Gastrocnemius medialis (tissue), 4 donors: ENCODE results near the gene REPS2. TPM values are rescaled to one million over a fixed set of nuclear protein-coding genes. Genes with fewer than 3 reads are reported as not detected.

Experiments
- ATAC-seq, 2 donors: fragments of 150-250 bp; one replicate each; pipeline ENCODE4 v1.9.1; 2016
- DNase-seq, 2 donors: peaks; one replicate each; pipeline ENCODE4 v3.0.0-alpha.2; 2019
- H3K27ac ChIP-seq, 4 donors: fragments of 200-600 bp; sonication (generic); 1 replicate in 1 of 4; 2 replicates in 3 of 4; pipeline ENCODE4 v1.5.1; 2016 to 2018; ENCODE audit warnings: mild to moderate bottlenecking in 2 of 4, moderate library complexity in 1 of 4
- H3K27me3 ChIP-seq, 3 donors: fragments of 200-600 bp; sonication (generic) in 2 of 3; 1 replicate in 1 of 3; 2 replicates in 2 of 3; pipeline versions ENCODE4 v1.5.1 to v1.6.0; 2016 to 2019; ENCODE audit warnings: mild to moderate bottlenecking in 1 of 3, moderate library complexity in 1 of 3
- H3K36me3 ChIP-seq, 2 donors: fragments of 200-600 bp; sonication (generic) in 1 of 2; one replicate each; pipeline ENCODE4 v1.5.1; 2017 to 2018
- H3K4me1 ChIP-seq, 2 donors: fragments of 200-600 bp; sonication (generic) in 1 of 2; one replicate each; pipeline ENCODE4 v1.5.1; 2016 to 2017; ENCODE audit warnings: mild to moderate bottlenecking in 2 of 2
- H3K4me3 ChIP-seq, 4 donors: fragments of 200-600 bp; sonication (generic) in 3 of 4; 1 replicate in 1 of 4; 2 replicates in 3 of 4; pipeline ENCODE4 v1.5.1; 2016 to 2019; ENCODE audit warnings: mild to moderate bottlenecking in 2 of 4
- H3K9me3 ChIP-seq, 3 donors: fragments of 200-600 bp; sonication (generic) in 2 of 3; 1 replicate in 1 of 3; 2 replicates in 2 of 3; pipeline ENCODE4 v1.5.1; 2016 to 2019
- POLR2A ChIP-seq, 2 donors: fragments of 450-650 bp; IDR thresholded peaks; one replicate each; pipeline ENCODE4 v1.6.1; 2017; ENCODE audit warnings: antibody characterized with exemption in 2 of 2, mild to moderate bottlenecking in 2 of 2, moderate library complexity in 2 of 2
- in situ Hi-C, 4 donors: fragments of 200-750 bp; cut with MboI; loops; one replicate each; pipeline versions ENCODE4 v1.15.0 to v1.8.0; 2017; ENCODE audit warnings: low sequenced_read_pairs in 4 of 4
- intact Hi-C: fragments of 100-400 bp; cut with DNase I; formaldehyde crosslinking; loops from one replicate; pipeline ENCODE4 v1.15.1; 2023; ENCODE audit warnings: low total_unique reads
- total RNA-seq, 4 donors: library from RNA; depleted of rRNA; stranded (reverse); fragments of >200 nt; gene quantifications; one replicate each; pipeline versions ENCODE4 v1.1.0 to v1.2.3, GENCODE V29; 2016
- TF ChIP-seq, protein P1 (sequence below), 5 experiments: fragments of 450-650 bp in 3 of 5; fragments of 200-600 bp in 2 of 5; sonication (generic) in 2 of 5; IDR thresholded peaks in 4 of 5; conservative IDR thresholded peaks in 1 of 5; 1 replicate in 4 of 5; 2 replicates in 1 of 5; pipeline ENCODE4 v1.5.1; 2016 to 2019; ENCODE audit warnings: antibody characterized with exemption in 5 of 5, mild to moderate bottlenecking in 3 of 5, moderate library complexity in 3 of 5

The REPS2 gene
- total RNA-seq, 4 donors from 2014 or later, result 1.8 to 8.8 (median 3.2) TPM

DNA sequence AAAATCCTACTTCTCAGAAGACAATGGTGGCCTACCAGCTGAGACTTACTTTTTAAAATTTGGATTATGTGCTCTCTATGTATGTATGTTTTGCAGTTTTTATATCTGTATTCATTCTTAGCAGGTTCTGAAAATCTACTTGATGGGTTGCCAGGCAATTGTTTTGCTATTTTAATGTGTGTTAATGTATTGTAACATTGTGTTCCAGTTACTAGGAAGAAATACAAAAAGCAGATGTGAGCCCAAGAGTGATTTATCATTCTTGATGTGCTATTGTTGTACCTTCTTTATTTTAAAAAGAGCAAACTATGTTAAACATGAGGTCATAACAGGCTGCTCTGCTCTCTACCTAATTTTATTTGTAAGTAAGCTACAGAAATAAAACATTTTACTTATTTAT is 81.9 kb downstream of the REPS2 start:
- no peak overlapping the region for H3K4me3 ChIP-seq
- ATAC-seq, result no peak
- no peaks in the 10 kb centered on the region for H3K27me3 ChIP-seq
- intact Hi-C loops (no loop called here), in situ Hi-C loops (loop anchor here in 1 of 4 donors (25.0 kb wide), 1 partner anchor 141 kb away; no protein-coding TSS in a partner anchor)
- H3K9me3 ChIP-seq, result no peaks in the 10 kb centered on the region
- H3K36me3 ChIP-seq, result no peaks in the 10 kb centered on the region
- no peak for DNase-seq
- H3K4me1 ChIP-seq, result no peaks in the 10 kb centered on the region
- TF ChIP-seq, protein P1, sequence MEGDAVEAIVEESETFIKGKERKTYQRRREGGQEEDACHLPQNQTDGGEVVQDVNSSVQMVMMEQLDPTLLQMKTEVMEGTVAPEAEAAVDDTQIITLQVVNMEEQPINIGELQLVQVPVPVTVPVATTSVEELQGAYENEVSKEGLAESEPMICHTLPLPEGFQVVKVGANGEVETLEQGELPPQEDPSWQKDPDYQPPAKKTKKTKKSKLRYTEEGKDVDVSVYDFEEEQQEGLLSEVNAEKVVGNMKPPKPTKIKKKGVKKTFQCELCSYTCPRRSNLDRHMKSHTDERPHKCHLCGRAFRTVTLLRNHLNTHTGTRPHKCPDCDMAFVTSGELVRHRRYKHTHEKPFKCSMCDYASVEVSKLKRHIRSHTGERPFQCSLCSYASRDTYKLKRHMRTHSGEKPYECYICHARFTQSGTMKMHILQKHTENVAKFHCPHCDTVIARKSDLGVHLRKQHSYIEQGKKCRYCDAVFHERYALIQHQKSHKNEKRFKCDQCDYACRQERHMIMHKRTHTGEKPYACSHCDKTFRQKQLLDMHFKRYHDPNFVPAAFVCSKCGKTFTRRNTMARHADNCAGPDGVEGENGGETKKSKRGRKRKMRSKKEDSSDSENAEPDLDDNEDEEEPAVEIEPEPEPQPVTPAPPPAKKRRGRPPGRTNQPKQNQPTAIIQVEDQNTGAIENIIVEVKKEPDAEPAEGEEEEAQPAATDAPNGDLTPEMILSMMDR (IDR thresholded peaks at IDR 0.05 in 4 of 5, conservative IDR thresholded peaks at IDR 0.05 in 1 of 5), result no peak
- no peak for TF ChIP-seq POLR2A (IDR thresholded peaks at IDR 0.05)
- no peak overlapping the region for H3K27ac ChIP-seq

DNA sequence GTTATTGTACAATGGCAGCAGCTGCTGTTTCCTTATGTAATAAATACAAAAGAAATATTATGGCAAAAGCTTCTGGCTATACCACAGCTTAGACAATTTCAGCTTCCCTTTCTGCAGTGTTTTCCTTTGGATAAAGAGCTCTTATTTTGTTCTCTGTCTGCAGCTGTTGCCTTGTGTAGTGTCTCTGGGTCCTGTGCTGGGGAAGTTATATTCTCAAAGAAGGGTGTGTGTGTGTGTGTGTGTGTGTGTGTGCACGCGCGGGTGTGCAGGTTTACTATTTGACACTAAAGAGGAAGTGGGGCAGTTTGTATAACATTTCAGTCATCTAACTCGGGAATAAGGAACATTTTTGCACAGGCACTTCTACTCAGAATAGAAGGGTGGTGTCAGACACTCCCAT is 83.6 kb downstream of the REPS2 start:
- no peaks in the 10 kb centered on the region for H3K36me3 ChIP-seq
- intact Hi-C loops, result no loop called here
- no peak overlapping the region for H3K4me3 ChIP-seq
- ATAC-seq (no peak), DNase-seq (no peak)
- no peak overlapping the region for H3K27ac ChIP-seq
- TF ChIP-seq POLR2A (IDR thresholded peaks at IDR 0.05), result no peak
- no peaks in the 10 kb centered on the region for H3K27me3 ChIP-seq
- no peaks in the 10 kb centered on the region for H3K9me3 ChIP-seq
- in situ Hi-C loops, result loop anchor here in 1 of 4 donors (25.0 kb wide), 1 partner anchor 143 kb away; no protein-coding TSS in a partner anchor
- H3K4me1 ChIP-seq, result no peaks in the 10 kb centered on the region

DNA sequence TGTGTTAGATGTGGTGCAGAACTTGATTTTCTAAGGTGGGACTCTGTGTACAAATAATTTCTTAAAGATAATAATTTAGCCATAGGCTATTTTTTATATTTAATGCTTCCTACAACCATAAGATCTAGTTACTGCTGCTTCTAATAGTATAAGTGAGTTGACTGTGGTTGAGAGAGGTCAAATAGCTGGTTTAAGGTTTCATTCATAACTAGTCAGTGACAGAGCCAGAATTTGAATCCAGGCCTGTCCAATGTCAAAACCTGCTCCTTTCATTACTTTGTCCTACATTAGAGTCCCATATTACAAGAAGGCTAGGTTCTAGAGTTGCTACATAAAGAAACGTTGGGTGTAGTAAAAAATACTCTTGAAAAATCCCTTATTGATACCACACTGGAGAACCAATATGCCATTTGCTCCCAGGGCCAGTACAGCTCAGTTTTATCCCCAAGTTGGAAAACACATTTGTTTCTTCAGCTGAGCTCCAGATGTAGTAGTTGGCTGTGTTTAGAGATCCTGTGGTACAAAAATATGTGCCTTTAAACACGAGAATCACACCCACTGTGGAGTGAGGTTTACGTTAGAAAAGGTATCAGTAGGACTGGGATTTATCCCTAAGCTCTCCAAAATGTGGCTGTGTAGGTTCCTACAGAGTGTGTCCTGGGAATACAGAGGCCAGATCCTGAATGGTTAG is 84.3 kb downstream of the REPS2 start:
- H3K4me3 ChIP-seq, result no peak overlapping the region
- TF ChIP-seq, protein P1 (IDR thresholded peaks at IDR 0.05 in 4 of 5, conservative IDR thresholded peaks at IDR 0.05 in 1 of 5), result no peak
- TF ChIP-seq POLR2A (IDR thresholded peaks at IDR 0.05), result no peak
- H3K4me1 ChIP-seq, result no peaks in the 10 kb centered on the region
- no peak for DNase-seq
- no peaks in the 10 kb centered on the region for H3K9me3 ChIP-seq
- no peaks in the 10 kb centered on the region for H3K27me3 ChIP-seq
- no peaks in the 10 kb centered on the region for H3K36me3 ChIP-seq
- intact Hi-C loops, result no loop called here
- in situ Hi-C loops, result loop anchor here in 1 of 4 donors (25.0 kb wide), 1 partner anchor 143 kb away; no protein-coding TSS in a partner anchor
- no peak overlapping the region for H3K27ac ChIP-seq
- no peak for ATAC-seq

DNA sequence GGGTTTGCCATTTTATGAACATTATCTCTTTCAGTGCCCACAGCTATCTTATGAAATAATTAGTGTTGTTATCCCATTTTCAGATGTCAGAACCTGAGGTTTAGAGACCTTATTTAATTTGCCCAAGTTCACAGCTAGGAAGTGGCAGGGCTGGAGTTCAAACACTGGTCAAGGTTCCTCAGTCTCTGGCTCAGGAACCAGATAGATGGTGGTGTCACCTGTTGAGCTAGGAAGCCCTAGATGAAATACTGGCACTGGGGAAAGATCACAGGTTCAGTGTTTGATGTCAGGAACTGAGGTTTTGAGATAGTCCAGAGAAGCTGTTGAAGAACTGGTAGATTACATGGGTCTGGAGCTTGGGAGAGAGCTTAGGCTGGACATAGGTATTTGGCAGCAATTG is 85.4 kb downstream of the REPS2 start:
- Histone ChIP-seq H3K27ac (peak overlapping the region in 1 of 4 donors; percentile 35), H3K4me3 (no peak overlapping the region), H3K9me3 (no peaks in the 10 kb centered on the region), H3K36me3 (no peaks in the 10 kb centered on the region), H3K4me1 (no peaks in the 10 kb centered on the region), H3K27me3 (no peaks in the 10 kb centered on the region)
- no peak for ATAC-seq
- intact Hi-C loops (no loop called here), in situ Hi-C loops (loop anchor here in 1 of 4 donors (25.0 kb wide), 1 partner anchor 145 kb away; no protein-coding TSS in a partner anchor)
- TF ChIP-seq, protein P1 (IDR thresholded peaks at IDR 0.05 in 4 of 5, conservative IDR thresholded peaks at IDR 0.05 in 1 of 5), result no peak
- TF ChIP-seq POLR2A (IDR thresholded peaks at IDR 0.05), result no peak
- DNase-seq, result no peak

DNA sequence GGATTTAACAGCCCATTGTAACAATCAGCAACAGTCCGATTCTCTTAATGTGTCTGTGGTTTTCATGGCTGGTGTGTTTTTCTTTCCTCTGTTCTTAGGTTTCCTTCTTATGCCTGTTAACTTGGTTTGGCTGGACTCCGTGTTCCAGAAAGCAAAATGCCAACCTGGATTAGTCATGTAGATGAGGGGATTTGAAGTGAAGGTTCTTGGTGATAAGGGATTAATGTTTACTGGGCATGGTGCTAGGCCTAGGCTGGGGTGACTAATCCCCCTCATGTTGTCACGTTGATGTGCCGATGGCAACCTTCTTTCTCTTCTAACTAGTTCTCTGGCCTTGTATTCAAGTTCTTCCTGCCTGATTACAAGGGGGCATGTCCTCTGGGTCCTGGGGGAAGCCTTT is 85.9 kb downstream of the REPS2 start:
- H3K36me3 ChIP-seq, result no peaks in the 10 kb centered on the region
- in situ Hi-C loops, result loop anchor here in 1 of 4 donors (25.0 kb wide), 1 partner anchor 145 kb away; no protein-coding TSS in a partner anchor
- intact Hi-C loops, result no loop called here
- DNase-seq, result peak in 1 of 2 donors; percentile 18
- TF ChIP-seq, protein P1 (IDR thresholded peaks at IDR 0.05 in 4 of 5, conservative IDR thresholded peaks at IDR 0.05 in 1 of 5), result no peak
- no peak for TF ChIP-seq POLR2A (IDR thresholded peaks at IDR 0.05)
- H3K4me3 ChIP-seq, result no peak overlapping the region
- peak; percentile 86 to 93 for ATAC-seq
- no peaks in the 10 kb centered on the region for H3K27me3 ChIP-seq
- no peaks in the 10 kb centered on the region for H3K9me3 ChIP-seq
- H3K4me1 ChIP-seq, result no peaks in the 10 kb centered on the region
- H3K27ac ChIP-seq, result peak overlapping the region in 2 of 4 donors; percentile 23 to 40
